Prostate gland (tissue), 2 donors: Measurements from ENCODE around the gene ECE1.
"Not testable (repeated sequence)": the region's sequence is repeated elsewhere in the genome, so short reads cannot be mapped to it uniquely, and the experiment has no call there.

Experiments used
- CTCF ChIP-seq, 4 experiments: fragments of 200-600 bp in 2 of 4; fragments of 450-650 bp in 2 of 4; sonication (generic) in 2 of 4; IDR thresholded peaks; 1 replicate in 3 of 4; 2 replicates in 1 of 4; pipeline ENCODE4 v1.5.1; 2016 to 2019; ENCODE audit warnings: antibody characterized with exemption in 4 of 4, mild to moderate bottlenecking in 2 of 4, moderate library complexity in 2 of 4
- POLR2A ChIP-seq: fragments of 450-650 bp; IDR thresholded peaks from one replicate; pipeline ENCODE4 v1.6.1; 2016; ENCODE audit warnings: antibody characterized with exemption, mild to moderate bottlenecking
- POLR2AphosphoS5 ChIP-seq: sonication (generic); formaldehyde crosslinking; IDR thresholded peaks from one replicate; pipeline ENCODE4 v1.6.1; 2017; ENCODE audit warnings: antibody characterized with exemption

DNA sequence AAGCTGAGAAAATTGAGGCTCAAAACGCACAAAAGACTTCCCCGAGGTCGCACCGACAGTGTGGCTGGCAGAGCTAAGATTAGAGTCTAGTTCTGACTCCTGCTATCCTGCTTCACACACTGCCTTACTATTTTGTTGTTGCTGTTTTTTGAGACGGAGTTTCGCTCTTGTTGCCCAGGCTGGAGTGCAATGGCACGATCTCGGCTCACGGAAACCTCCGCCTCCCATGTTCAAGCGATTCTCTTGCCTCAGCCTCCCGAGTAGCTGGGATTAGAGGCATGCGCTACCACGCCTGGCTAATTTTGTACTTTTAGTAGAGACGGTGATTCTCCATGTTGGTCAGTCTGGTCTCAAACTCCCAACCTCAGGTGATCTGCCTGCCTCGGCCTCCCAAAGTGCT is 112.0 kb downstream of the ECE1 start:
- not testable (repeated sequence) for TF ChIP-seq CTCF (IDR thresholded peaks at IDR 0.05); POLR2A; POLR2AphosphoS5
